Urinary bladder (tissue), 4 donors: ENCODE data around the gene COLEC12. TPM values are rescaled to one million over a fixed set of nuclear protein-coding genes. Genes with fewer than 3 reads are reported as not detected.

Experiments used
- DNase-seq: peaks from one replicate; pipeline ENCODE4 v3.0.0-alpha.2; 2015; ENCODE audit errors: extremely low spot score
- H3K27ac ChIP-seq: one replicate; pipeline ENCODE4 v1.5.1; 2013; ENCODE audit warnings: low read depth, mild to moderate bottlenecking, moderate library complexity
- H3K36me3 ChIP-seq: one replicate; pipeline ENCODE4 v1.6.1; 2013; ENCODE audit warnings: mild to moderate bottlenecking, moderate library complexity; ENCODE audit not compliant: insufficient read depth
- H3K4me1 ChIP-seq: one replicate; pipeline ENCODE4 v1.6.1; 2013; ENCODE audit warnings: mild to moderate bottlenecking, moderate library complexity; ENCODE audit not compliant: insufficient read depth
- H3K4me3 ChIP-seq: one replicate; pipeline ENCODE4 v1.5.1; 2013; ENCODE audit warnings: low read depth, low read length
- WGBS: extraction: QIAGEN DNeasy Blood & Tissue Kit; methylation state at CpG from one replicate; pipeline ENCODE4 v1.1.7; 2013; 5-methylcytosine and 5-hydroxymethylcytosine counted together
- polyA plus RNA-seq: library from polyadenylated mRNA; stranded (reverse); fragments of 200-250 nt; gene quantifications from one replicate; pipeline ENCODE4 v1.2.3, GENCODE V29; 2013
- total RNA-seq: library from RNA; depleted of rRNA; stranded (reverse); fragments of >200 nt; gene quantifications from one replicate; pipeline ENCODE4 v1.2.3, GENCODE V29; 2014
- donor health status: healthy with polysubstance abuse.
- donor health status: healthy.

The COLEC12 gene
- total RNA-seq = 92.7 TPM
- 31.9 TPM for polyA plus RNA-seq

- 8% methylated on average over 75 of the region's 75 CpGs for WGBS
- no peak within 1 kb of the TSS for H3K27ac ChIP-seq
Observed at GRCh38 chr18:500632-501405, at the start of gene COLEC12. TSS of gene COLEC12 (minus strand) at chr18:500701. CDS start at chr18:500514, 187 bp downstream.

DNA sequence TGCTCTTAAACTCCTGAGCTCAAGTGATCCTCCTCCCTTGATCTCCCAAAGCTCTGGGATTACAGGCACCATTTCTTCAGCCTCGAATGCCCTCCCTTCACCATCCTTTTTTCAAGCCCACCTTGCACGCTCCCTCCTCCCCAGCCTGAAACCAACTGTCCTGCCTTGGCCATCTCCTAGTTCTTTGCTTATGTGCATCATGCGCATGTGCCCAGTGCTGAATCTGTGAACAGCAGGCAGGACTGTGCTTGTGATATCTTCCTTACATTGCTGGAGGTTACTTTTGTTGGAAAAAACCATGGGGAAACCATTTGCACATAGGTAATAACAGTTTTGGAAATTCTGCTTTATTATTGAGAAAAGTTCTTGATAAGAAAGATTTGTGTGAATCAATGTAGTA, 49.5 kb upstream of the COLEC12 start:
- WGBS = 76% methylated on average over 3 of the region's 3 CpGs
- no peak for DNase-seq
- Histone ChIP-seq H3K27ac (no peak overlapping the region), H3K36me3 (no peaks in the 10 kb centered on the region), H3K4me1 (no peaks in the 10 kb centered on the region), H3K4me3 (no peak overlapping the region)

More at GRCh38 chr18:500632-501405, at the start of gene COLEC12:
- peak within 1 kb of the TSS; percentile 55 for H3K4me3 ChIP-seq
- H3K36me3 ChIP-seq = no peaks in the 10 kb centered on the region
- H3K4me1 ChIP-seq = peaks cover 4% of the 10 kb centered on the region
- no peak for DNase-seq

GRCh38 chr18:543447-544078, 43.1 kb upstream of the COLEC12 start:
- Histone ChIP-seq H3K4me3 (no peak overlapping the region), H3K36me3 (no peaks in the 10 kb centered on the region), H3K4me1 (no peaks in the 10 kb centered on the region), H3K27ac (no peak overlapping the region)
- WGBS = 47% methylated on average over 4 of the region's 4 CpGs
- DNase-seq = no peak

GRCh38 chr18:533995-534601, 33.6 kb upstream of the COLEC12 start:
- no peak overlapping the region for H3K27ac ChIP-seq
- WGBS = 69% methylated on average over 6 of the region's 6 CpGs

GRCh38 chr18:532632-533031, 32.1 kb upstream of the COLEC12 start:
- no peak overlapping the region for H3K4me3 ChIP-seq
- no peaks in the 10 kb centered on the region for H3K36me3 ChIP-seq
- H3K27ac ChIP-seq = no peak overlapping the region
- DNase-seq = no peak
- no peaks in the 10 kb centered on the region for H3K4me1 ChIP-seq

More at GRCh38 chr18:533995-534601, 33.6 kb upstream of the COLEC12 start:
- Histone ChIP-seq H3K36me3 (no peaks in the 10 kb centered on the region), H3K4me3 (no peak overlapping the region), H3K4me1 (no peaks in the 10 kb centered on the region)
- no peak for DNase-seq

GRCh38 chr18:532018-532417, 31.5 kb upstream of the COLEC12 start:
- H3K4me1 ChIP-seq = no peaks in the 10 kb centered on the region
- H3K27ac ChIP-seq = no peak overlapping the region
- 80% methylated on average over 4 of the region's 4 CpGs for WGBS
- no peaks in the 10 kb centered on the region for H3K36me3 ChIP-seq
- DNase-seq = no peak
- no peak overlapping the region for H3K4me3 ChIP-seq

DNA sequence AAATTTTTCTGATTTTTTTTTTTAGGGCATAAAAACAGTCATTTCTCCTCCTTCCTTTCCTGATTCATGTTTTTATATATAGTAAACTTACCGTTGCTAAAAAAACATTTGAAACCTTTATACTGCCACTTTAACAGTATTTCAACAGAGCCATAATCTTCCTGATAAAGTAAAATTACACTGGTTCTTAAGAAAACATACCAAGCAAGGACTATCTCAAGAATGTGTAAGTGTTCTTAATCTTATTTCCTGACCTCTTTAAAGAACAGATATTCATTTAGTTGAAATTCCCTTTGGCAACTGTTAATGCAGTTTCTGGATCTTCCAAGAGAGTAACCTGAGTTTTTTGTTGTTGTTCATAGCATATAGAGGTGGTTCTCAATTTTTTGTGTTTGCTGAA, 26.6 kb upstream of the COLEC12 start:
- 21% methylated on average over 1 of the region's 1 CpG for WGBS
- Histone ChIP-seq H3K4me1 (no peaks in the 10 kb centered on the region), H3K36me3 (no peaks in the 10 kb centered on the region), H3K27ac (no peak overlapping the region), H3K4me3 (no peak overlapping the region)
- DNase-seq = no peak

- WGBS = 67% methylated on average over 2 of the region's 2 CpGs
- no peaks in the 10 kb centered on the region for H3K36me3 ChIP-seq
- DNase-seq = no peak
- H3K4me3 ChIP-seq = no peak overlapping the region
- no peaks in the 10 kb centered on the region for H3K4me1 ChIP-seq
- no peak overlapping the region for H3K27ac ChIP-seq
Observed at GRCh38 chr18:526681-527080, 26.2 kb upstream of the COLEC12 start.

GRCh38 chr18:525036-525797, 24.7 kb upstream of the COLEC12 start:
- H3K27ac ChIP-seq = no peak overlapping the region
- 57% methylated on average over 6 of the region's 6 CpGs for WGBS

GRCh38 chr18:524466-524865, 24.0 kb upstream of the COLEC12 start:
- no peaks in the 10 kb centered on the region for H3K4me1 ChIP-seq
- H3K36me3 ChIP-seq = no peaks in the 10 kb centered on the region
- H3K4me3 ChIP-seq = no peak overlapping the region
- no peak for DNase-seq
- no peak overlapping the region for H3K27ac ChIP-seq

More at GRCh38 chr18:525036-525797, 24.7 kb upstream of the COLEC12 start:
- Histone ChIP-seq H3K4me1 (no peaks in the 10 kb centered on the region), H3K4me3 (no peak overlapping the region), H3K36me3 (no peaks in the 10 kb centered on the region)
- DNase-seq = no peak

GRCh38 chr18:523561-523960, 23.1 kb upstream of the COLEC12 start:
- no peaks in the 10 kb centered on the region for H3K36me3 ChIP-seq
- 59% methylated on average over 4 of the region's 4 CpGs for WGBS
- no peaks in the 10 kb centered on the region for H3K4me1 ChIP-seq
- no peak overlapping the region for H3K4me3 ChIP-seq
- DNase-seq = no peak
- no peak overlapping the region for H3K27ac ChIP-seq

DNA sequence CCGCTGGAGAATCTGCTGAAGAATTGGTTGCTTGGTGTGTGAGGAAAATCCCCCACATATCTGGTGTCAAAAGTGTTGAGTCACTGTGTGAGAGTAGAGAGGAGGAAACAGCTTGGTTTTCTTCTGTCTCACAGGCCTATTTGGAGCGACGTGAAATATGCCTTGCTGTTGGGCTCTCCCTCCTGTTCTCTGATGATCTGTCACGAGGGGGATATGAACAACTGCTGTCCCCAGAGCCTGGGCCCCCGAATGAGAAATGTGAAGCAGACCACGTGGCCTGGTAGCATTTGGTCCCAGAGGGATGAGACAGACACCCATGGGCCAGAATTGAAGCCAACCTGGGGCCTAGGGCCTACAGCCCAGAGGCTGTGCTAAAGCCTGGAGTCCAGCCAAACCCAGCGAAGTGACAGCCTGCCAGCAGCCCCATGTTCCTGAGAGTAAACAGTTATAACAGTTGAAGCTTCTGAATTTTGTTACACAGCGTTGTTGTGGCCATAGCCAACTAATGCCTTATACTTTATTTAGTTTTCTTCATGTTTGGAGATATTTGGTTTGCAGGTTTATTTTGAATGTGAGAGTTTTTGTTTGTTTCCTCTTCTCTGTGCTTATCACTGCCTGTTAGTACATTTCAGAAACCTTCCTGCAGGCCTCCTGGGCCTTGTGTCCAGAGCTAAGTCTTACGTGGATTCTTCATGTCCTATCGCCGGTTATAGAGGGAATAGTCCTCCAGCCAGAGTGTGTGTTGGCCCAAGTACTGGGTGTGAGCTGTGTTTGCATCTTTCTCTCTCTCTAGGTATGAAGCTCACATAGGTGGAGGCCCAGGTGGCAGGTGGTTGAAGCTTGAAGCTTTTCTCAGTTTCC, 18.7 kb upstream of the COLEC12 start:
- no peak for DNase-seq
- H3K4me3 ChIP-seq = no peak overlapping the region
- no peaks in the 10 kb centered on the region for H3K4me1 ChIP-seq
- 47% methylated on average over 11 of the region's 11 CpGs for WGBS
- no peaks in the 10 kb centered on the region for H3K36me3 ChIP-seq
- H3K27ac ChIP-seq = no peak overlapping the region

- WGBS = 94% methylated on average over 3 of the region's 3 CpGs
- Histone ChIP-seq H3K36me3 (no peaks in the 10 kb centered on the region), H3K4me3 (no peak overlapping the region), H3K27ac (no peak overlapping the region), H3K4me1 (no peaks in the 10 kb centered on the region)
- no peak for DNase-seq
Observed at GRCh38 chr18:518081-518480, 17.6 kb upstream of the COLEC12 start.
